Measurements from ENCODE around the gene CDC14B. TPM values are rescaled to one million over a fixed set of nuclear protein-coding genes. Genes with fewer than 3 reads are reported as not detected.

The CDC14B gene
- total and polyA plus RNA-seq, 2 of the 4 experiments (the other 2 are of a cell fraction), result 9.7 to 26.3 TPM

DNA sequence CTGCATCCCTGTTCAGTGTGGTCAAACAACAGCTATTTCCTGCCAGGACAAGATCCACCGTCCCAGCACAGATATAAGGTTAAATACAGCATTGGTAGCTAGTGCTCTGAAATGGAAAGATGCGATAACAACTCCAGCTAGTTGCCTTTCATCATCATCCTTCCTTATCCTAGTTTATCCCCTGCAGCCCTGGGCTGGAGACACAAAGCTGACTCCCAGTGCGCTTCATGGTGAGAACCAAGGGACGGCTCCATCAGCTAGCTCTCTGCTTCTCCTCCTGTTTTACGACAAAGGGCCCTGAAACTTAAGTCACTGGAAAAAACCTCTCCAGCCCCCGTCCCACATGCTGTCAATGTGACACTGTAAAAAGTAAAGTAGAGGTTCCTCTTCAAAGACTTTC, 37.9 kb downstream of the CDC14B start:
- Histone ChIP-seq H4K5ac (ENCODE audit: low read depth, low read length) (no peak overlapping the region), H3K4me1 (ENCODE audit: control insufficient read depth, insufficient read depth, low read length) (peaks cover 1% of the 10 kb centered on the region), H2BK5ac (ENCODE audit: low read depth, low read length, poor library complexity, severe bottlenecking) (no peak overlapping the region), H2BK15ac (ENCODE audit: low read depth, low read length) (no peak overlapping the region), H3K4me3 (ENCODE audit: insufficient read depth, low read depth, low read length) (no peak overlapping the region), H2AK9ac (replicated peaks; ENCODE audit: low read depth, low read length, poor library complexity) (peak overlapping the region; percentile 78), H3K27me3 (ENCODE audit: control insufficient read depth, insufficient read depth, low read length) (no peaks in the 10 kb centered on the region), H2BK120ac (ENCODE audit: low read depth, low read length) (no peak overlapping the region), H3K9ac (ENCODE audit: low read depth, low read length) (no peak overlapping the region), H4K20me1 (ENCODE audit: insufficient read depth, low read length) (peaks cover 7% of the 10 kb centered on the region; the same call in 1 of the 2 replicates), H3K27ac (ENCODE audit: insufficient read depth, low read length) (no peak overlapping the region), H2AFZ (replicated peaks; ENCODE audit: low read length, poor library complexity) (no peak overlapping the region), H3K23ac (ENCODE audit: low read depth, low read length) (peak overlapping the region; percentile 41), H3K14ac (replicated peaks; ENCODE audit: low read depth, low read length) (peak overlapping the region; percentile 61), H3K79me1 (ENCODE audit: low read depth in 1 of 2, low read length in 2 of 2) (peaks cover 21 to 45% of the 10 kb centered on the region in 2 experiments), H3K18ac (ENCODE audit: low read depth, low read length) (no peak overlapping the region), H3K9me3 (ENCODE audit: control insufficient read depth, insufficient read depth, low read length) (no peaks in the 10 kb centered on the region), H3K4me2 (ENCODE audit: low read depth, low read length) (no peak overlapping the region), H2BK20ac (ENCODE audit: low read depth, low read length) (no peak overlapping the region; the same call in 1 of the 2 replicates), H3K56ac (ENCODE audit: extremely low read depth, insufficient read depth, low read length) (no peak overlapping the region), H4K91ac (ENCODE audit: insufficient read depth, low read depth, low read length) (no peak overlapping the region), H3K9me1 (ENCODE audit: insufficient read depth, low read length) (peaks cover 5% of the 10 kb centered on the region), H2AK5ac (ENCODE audit: low read depth, low read length) (no peak overlapping the region), H4K8ac (ENCODE audit: low read depth in 2 of 2, low read length in 2 of 2) (peak overlapping the region in 1 of 2 experiments; percentile 13; a peak in 1 of 4 replicates), H3K4ac (ENCODE audit: low read depth, low read length) (no peak overlapping the region), H3K36me3 (ENCODE audit: control insufficient read depth, insufficient read depth, low read length) (no peaks in the 10 kb centered on the region)
- DNase-seq (no peak), ATAC-seq (ENCODE audit: low read depth) (no peak)
- intact Hi-C loops (cut with micrococcal nuclease), result no loop called here
- CTCF ChIA-PET, result no interaction called here
- in situ Hi-C loops (cut with MboI; ENCODE audit: low sequenced_read_pairs), result no loop called here
- no TSS peak for BruUV-seq (replicated peaks)
- dilution Hi-C loops (cut with HindIII; ENCODE audit: low sequenced_read_pairs, unreplicated experiment), result no loop called here
- 80% methylated on average over 1 of the region's 6 CpGs; no CpG with 5 or more reads in 1 of the 2 experiments for WGBS, 2 experiments (ENCODE audit: extremely low coverage in 2 of 2, insufficient read length in 1 of 2)
- TF ChIP-seq SMC3 (IDR thresholded peaks at IDR 0.05; ENCODE audit: low read depth, low read length) (no peak), NFE2L2 (IDR thresholded peaks at IDR 0.05; ENCODE audit: low read depth, low read length) (no peak), RCOR1 (IDR thresholded peaks at IDR 0.05; ENCODE audit: insufficient replicate concordance, low read length) (no peak), CHD1 (IDR thresholded peaks at IDR 0.05; ENCODE audit: low read depth, low read length) (no peak), POLR2A (IDR thresholded peaks at IDR 0.05; ENCODE audit: low read depth, low read length) (no peak), MAFK (IDR thresholded peaks at IDR 0.05; ENCODE audit: low read depth, low read length) (no peak), MAZ (IDR thresholded peaks at IDR 0.05; ENCODE audit: borderline replicate concordance, low read depth, low read length) (no peak), CEBPB (IDR thresholded peaks at IDR 0.05; ENCODE audit: low read depth, low read length) (no peak), MXI1 (IDR thresholded peaks at IDR 0.05; ENCODE audit: borderline replicate concordance, low read depth, low read length) (no peak), RFX5 (IDR thresholded peaks at IDR 0.05; ENCODE audit: low read depth, low read length) (no peak), BHLHE40 (IDR thresholded peaks at IDR 0.05; ENCODE audit: low read depth, low read length) (no peak), RAD21 (IDR thresholded peaks at IDR 0.05; ENCODE audit: low read length) (no peak), FOS (IDR thresholded peaks at IDR 0.05; ENCODE audit: low read depth, low read length) (no peak)
- TF ChIP-seq, protein P1, sequence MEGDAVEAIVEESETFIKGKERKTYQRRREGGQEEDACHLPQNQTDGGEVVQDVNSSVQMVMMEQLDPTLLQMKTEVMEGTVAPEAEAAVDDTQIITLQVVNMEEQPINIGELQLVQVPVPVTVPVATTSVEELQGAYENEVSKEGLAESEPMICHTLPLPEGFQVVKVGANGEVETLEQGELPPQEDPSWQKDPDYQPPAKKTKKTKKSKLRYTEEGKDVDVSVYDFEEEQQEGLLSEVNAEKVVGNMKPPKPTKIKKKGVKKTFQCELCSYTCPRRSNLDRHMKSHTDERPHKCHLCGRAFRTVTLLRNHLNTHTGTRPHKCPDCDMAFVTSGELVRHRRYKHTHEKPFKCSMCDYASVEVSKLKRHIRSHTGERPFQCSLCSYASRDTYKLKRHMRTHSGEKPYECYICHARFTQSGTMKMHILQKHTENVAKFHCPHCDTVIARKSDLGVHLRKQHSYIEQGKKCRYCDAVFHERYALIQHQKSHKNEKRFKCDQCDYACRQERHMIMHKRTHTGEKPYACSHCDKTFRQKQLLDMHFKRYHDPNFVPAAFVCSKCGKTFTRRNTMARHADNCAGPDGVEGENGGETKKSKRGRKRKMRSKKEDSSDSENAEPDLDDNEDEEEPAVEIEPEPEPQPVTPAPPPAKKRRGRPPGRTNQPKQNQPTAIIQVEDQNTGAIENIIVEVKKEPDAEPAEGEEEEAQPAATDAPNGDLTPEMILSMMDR (conservative IDR thresholded peaks at IDR 0.05; ENCODE audit: low read depth, low read length), result no peak
- TF ChIP-seq, protein P2, sequence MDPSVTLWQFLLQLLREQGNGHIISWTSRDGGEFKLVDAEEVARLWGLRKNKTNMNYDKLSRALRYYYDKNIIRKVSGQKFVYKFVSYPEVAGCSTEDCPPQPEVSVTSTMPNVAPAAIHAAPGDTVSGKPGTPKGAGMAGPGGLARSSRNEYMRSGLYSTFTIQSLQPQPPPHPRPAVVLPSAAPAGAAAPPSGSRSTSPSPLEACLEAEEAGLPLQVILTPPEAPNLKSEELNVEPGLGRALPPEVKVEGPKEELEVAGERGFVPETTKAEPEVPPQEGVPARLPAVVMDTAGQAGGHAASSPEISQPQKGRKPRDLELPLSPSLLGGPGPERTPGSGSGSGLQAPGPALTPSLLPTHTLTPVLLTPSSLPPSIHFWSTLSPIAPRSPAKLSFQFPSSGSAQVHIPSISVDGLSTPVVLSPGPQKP (IDR thresholded peaks at IDR 0.05; ENCODE audit: borderline replicate concordance, low read depth, low read length), result no peak
- TF ChIP-seq, protein P3, sequence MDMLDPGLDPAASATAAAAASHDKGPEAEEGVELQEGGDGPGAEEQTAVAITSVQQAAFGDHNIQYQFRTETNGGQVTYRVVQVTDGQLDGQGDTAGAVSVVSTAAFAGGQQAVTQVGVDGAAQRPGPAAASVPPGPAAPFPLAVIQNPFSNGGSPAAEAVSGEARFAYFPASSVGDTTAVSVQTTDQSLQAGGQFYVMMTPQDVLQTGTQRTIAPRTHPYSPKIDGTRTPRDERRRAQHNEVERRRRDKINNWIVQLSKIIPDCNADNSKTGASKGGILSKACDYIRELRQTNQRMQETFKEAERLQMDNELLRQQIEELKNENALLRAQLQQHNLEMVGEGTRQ (IDR thresholded peaks at IDR 0.05; ENCODE audit: low read depth, low read length), result no peak
- POLR2A ChIA-PET (ENCODE audit: unreplicated experiment), result no interaction called here

Measured in IMR-90 (cell line).